HAP-1 (cell line): ENCODE measurements around the gene SSU72.

Source experiments
- DNase-seq, 2 experiments: peaks; one replicate each; pipeline ENCODE4 v3.0.0-alpha.2; 2016 to 2020; ENCODE audit warnings: low spot score in 2 of 2
- H3K27me3 ChIP-seq: fragments of 250-450 bp; sonication (Bioruptor Pico); 2 replicates; pipeline ENCODE4 v1.5.1; 2020; ENCODE audit warnings: low read depth, mild to moderate bottlenecking, moderate library complexity
- H3K36me3 ChIP-seq: fragments of 250-450 bp; sonication (Bioruptor Pico); replicated peaks from 2 replicates; pipeline ENCODE4 v1.5.1; 2020; ENCODE audit warnings: mild to moderate bottlenecking
- H3K4me1 ChIP-seq: fragments of 250-450 bp; sonication (Bioruptor Pico); 2 replicates; pipeline ENCODE4 v1.5.1; 2020; ENCODE audit warnings: mild to moderate bottlenecking
- H3K4me3 ChIP-seq: fragments of 250-450 bp; sonication (Bioruptor Pico); 2 replicates; pipeline ENCODE4 v1.5.1; 2020; ENCODE audit warnings: mild to moderate bottlenecking, moderate library complexity
- H3K9me3 ChIP-seq: fragments of 250-450 bp; sonication (Bioruptor Pico); 2 replicates; pipeline ENCODE4 v1.5.1; 2020; ENCODE audit warnings: mild to moderate bottlenecking, moderate library complexity
- in situ Hi-C: fragments of 300-500 bp; cut with MboI; formaldehyde crosslinking; loops from 3 replicates; pipeline ENCODE4 v1.14.3; 2020; ENCODE audit warnings: low sequenced_read_pairs, inconsistent platforms, mixed read lengths

SSU72 gene

GRCh38 chr1:1603671-1604373, 29.2 kb upstream of the SSU72 start:
- Histone ChIP-seq H3K27me3 (no peaks in the 10 kb centered on the region), H3K4me3 (no peak overlapping the region), H3K4me1 (no peaks in the 10 kb centered on the region), H3K36me3 (no peaks in the 10 kb centered on the region), H3K9me3 (no peaks in the 10 kb centered on the region)
- no peak for DNase-seq
- in situ Hi-C loops: no loop called here

GRCh38 chr1:1602968-1603506, 28.4 kb upstream of the SSU72 start:
- no peaks in the 10 kb centered on the region for H3K4me1 ChIP-seq
- in situ Hi-C loops: no loop called here
- H3K36me3 ChIP-seq: no peaks in the 10 kb centered on the region
- DNase-seq: no peak
- no peaks in the 10 kb centered on the region for H3K9me3 ChIP-seq
- H3K27me3 ChIP-seq: no peaks in the 10 kb centered on the region
- no peak overlapping the region for H3K4me3 ChIP-seq

GRCh38 chr1:1602304-1602967, 27.8 kb upstream of the SSU72 start:
- Histone ChIP-seq H3K27me3 (no peaks in the 10 kb centered on the region), H3K4me3 (no peak overlapping the region), H3K4me1 (no peaks in the 10 kb centered on the region), H3K9me3 (no peaks in the 10 kb centered on the region), H3K36me3 (no peaks in the 10 kb centered on the region)
- in situ Hi-C loops: no loop called here
- DNase-seq: no peak

GRCh38 chr1:1601564-1602303, 27.1 kb upstream of the SSU72 start:
- Histone ChIP-seq H3K9me3 (no peaks in the 10 kb centered on the region), H3K27me3 (no peaks in the 10 kb centered on the region; the same call in 1 of the 2 replicates), H3K4me3 (no peak overlapping the region), H3K36me3 (no peaks in the 10 kb centered on the region), H3K4me1 (no peaks in the 10 kb centered on the region)
- no peak for DNase-seq
- in situ Hi-C loops: no loop called here

GRCh38 chr1:1600861-1601563, 26.3 kb upstream of the SSU72 start:
- Histone ChIP-seq H3K4me1 (no peaks in the 10 kb centered on the region), H3K27me3 (peaks cover 4% of the 10 kb centered on the region; the same call in 1 of the 2 replicates), H3K4me3 (no peak overlapping the region), H3K9me3 (no peaks in the 10 kb centered on the region), H3K36me3 (no peaks in the 10 kb centered on the region)
- in situ Hi-C loops: no loop called here
- DNase-seq: no peak

- in situ Hi-C loops: no loop called here
- Histone ChIP-seq H3K4me3 (no peak within 1 kb of the TSS), H3K9me3 (no peaks in the 10 kb centered on the region), H3K27me3 (peaks cover 4% of the 10 kb centered on the region; the same call in 1 of the 2 replicates), H3K4me1 (no peaks in the 10 kb centered on the region), H3K36me3 (no peaks in the 10 kb centered on the region)
- DNase-seq: no peak
Measured at GRCh38 chr1:1599935-1600860, 25.5 kb upstream of the SSU72 start, which contains the start of gene FNDC10. Gene FNDC10, minus strand, starts transcription at chr1:1600135. Its CDS starts 120 bp downstream, at chr1:1600015.

GRCh38 chr1:1599030-1599934, 24.6 kb upstream of the SSU72 start:
- in situ Hi-C loops: no loop called here

GRCh38 chr1:1598720-1599029, 24.0 kb upstream of the SSU72 start:
- peaks cover 4% of the 10 kb centered on the region; the same call in 1 of the 2 replicates for H3K27me3 ChIP-seq
- no peak for DNase-seq
- no peaks in the 10 kb centered on the region for H3K9me3 ChIP-seq
- no peaks in the 10 kb centered on the region for H3K4me1 ChIP-seq
- H3K36me3 ChIP-seq: no peaks in the 10 kb centered on the region
- in situ Hi-C loops: no loop called here
- H3K4me3 ChIP-seq: no peak overlapping the region

More at GRCh38 chr1:1599030-1599934, 24.6 kb upstream of the SSU72 start:
- Histone ChIP-seq H3K27me3 (peaks cover 4% of the 10 kb centered on the region; the same call in 1 of the 2 replicates), H3K9me3 (no peaks in the 10 kb centered on the region), H3K4me1 (no peaks in the 10 kb centered on the region), H3K36me3 (no peaks in the 10 kb centered on the region), H3K4me3 (no peak overlapping the region)
- DNase-seq: no peak

GRCh38 chr1:1598051-1598719, 23.5 kb upstream of the SSU72 start:
- no peak for DNase-seq
- no peaks in the 10 kb centered on the region for H3K36me3 ChIP-seq
- no peak overlapping the region for H3K4me3 ChIP-seq
- H3K4me1 ChIP-seq: no peaks in the 10 kb centered on the region
- peaks cover 4% of the 10 kb centered on the region; the same call in 1 of the 2 replicates for H3K27me3 ChIP-seq
- H3K9me3 ChIP-seq: no peaks in the 10 kb centered on the region
- in situ Hi-C loops: no loop called here

GRCh38 chr1:1597275-1597930, 22.7 kb upstream of the SSU72 start:
- H3K36me3 ChIP-seq: no peaks in the 10 kb centered on the region
- no peak for DNase-seq
- H3K27me3 ChIP-seq: peaks cover 4% of the 10 kb centered on the region; the same call in 1 of the 2 replicates
- H3K4me3 ChIP-seq: no peak overlapping the region
- in situ Hi-C loops: no loop called here
- no peaks in the 10 kb centered on the region for H3K4me1 ChIP-seq
- no peaks in the 10 kb centered on the region for H3K9me3 ChIP-seq
